HG03460 (cell line): Measurements from ENCODE around the gene DRAP1.

ENCODE experiments used
- ATAC-seq: cut with Tn5 transposase; IDR thresholded peaks from one replicate; pipeline ENCODE4 v1.9.1; 2021; ENCODE audit not compliant: unreplicated experiment

DRAP1 gene

GRCh38 chr11:65919141-65919572 lies at the start of gene DRAP1:
DRAP1 (plus strand) TSS chr11:65919426; CDS start chr11:65919502, 76 bp downstream.
- peak; percentile 81 for ATAC-seq

- no peak for ATAC-seq
Measured at GRCh38 chr11:65869643-65870306, 49.5 kb upstream of the DRAP1 start.

DNA sequence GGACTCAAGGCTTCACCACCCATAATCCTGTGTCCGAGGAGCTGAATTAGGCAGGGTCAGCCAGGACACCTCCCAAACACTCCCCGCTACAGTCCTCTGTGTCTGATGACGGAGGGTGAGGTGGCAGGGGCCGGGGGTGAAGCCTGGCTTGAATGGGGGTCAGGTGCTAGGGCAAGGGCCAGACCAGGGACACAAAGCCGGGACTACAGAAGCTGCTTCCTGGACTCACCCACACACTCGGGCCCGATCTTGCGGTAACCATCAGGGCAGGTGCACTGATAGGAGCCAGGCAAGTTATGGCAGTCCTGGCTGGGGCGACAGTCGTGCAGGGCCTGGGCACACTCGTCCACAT lies 48.9 kb upstream of the DRAP1 start:
- no peak for ATAC-seq

- no peak for ATAC-seq
Measured at GRCh38 chr11:65870706-65871681, 48.2 kb upstream of the DRAP1 start.

GRCh38 chr11:65871811-65872548 lies 47.2 kb upstream of the DRAP1 start:
- no peak for ATAC-seq

- ATAC-seq, result no peak
Measured at GRCh38 chr11:65872586-65873317, 46.5 kb upstream of the DRAP1 start, which contains the start of gene EFEMP2. EFEMP2 (minus strand) TSS chr11:65872800; CDS start chr11:65872354, 446 bp downstream.

DNA sequence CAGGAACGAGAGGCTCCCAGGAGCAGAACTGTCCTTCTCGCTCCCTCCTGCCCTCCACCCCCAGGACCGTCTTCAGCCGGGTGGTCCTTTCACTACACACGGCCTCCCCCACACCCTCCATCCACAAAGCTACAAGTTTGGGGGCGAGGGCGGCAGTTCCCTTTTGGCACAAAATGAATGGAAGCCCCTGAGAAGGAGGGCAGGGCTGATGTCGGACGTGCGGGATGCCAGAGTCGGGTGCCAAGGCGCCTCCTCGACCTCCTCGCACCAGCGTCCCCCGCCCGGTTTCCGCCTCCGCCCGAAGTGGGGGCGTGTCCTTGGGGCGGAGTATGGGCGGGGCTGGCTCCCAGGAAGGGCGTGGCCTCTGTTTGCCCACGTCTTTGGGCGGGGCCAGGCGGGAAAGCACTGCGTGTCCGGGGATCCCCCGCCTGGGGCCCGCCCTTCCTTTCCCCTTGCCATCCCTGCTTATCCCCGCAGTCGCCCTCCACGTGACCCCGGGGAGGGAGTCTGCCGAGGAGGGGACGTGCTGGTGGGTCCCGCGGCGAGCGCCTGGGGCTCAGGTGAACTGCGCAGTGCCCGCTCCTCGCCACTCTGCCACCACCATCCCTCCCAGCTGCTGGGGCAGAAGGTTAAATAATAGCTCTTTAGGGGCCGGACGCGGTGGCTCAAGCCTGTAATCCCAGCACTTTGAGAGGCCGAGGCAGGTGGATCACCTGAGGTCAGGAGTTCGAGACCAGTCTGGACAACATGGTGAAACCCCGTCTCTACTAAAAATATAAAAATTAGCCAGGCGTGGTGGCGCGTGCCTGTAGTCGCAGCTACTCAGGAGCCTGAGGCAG lies 45.7 kb upstream of the DRAP1 start:
- peak; percentile 62 for ATAC-seq

- ATAC-seq, result no peak
Measured at GRCh38 chr11:65879617-65880016, 39.6 kb upstream of the DRAP1 start, which contains the start of gene CTSW. CTSW (plus strand) TSS chr11:65879837; CDS start chr11:65879855, 18 bp downstream.

GRCh38 chr11:65880027-65880426 lies 39.2 kb upstream of the DRAP1 start:
- no peak for ATAC-seq

DNA sequence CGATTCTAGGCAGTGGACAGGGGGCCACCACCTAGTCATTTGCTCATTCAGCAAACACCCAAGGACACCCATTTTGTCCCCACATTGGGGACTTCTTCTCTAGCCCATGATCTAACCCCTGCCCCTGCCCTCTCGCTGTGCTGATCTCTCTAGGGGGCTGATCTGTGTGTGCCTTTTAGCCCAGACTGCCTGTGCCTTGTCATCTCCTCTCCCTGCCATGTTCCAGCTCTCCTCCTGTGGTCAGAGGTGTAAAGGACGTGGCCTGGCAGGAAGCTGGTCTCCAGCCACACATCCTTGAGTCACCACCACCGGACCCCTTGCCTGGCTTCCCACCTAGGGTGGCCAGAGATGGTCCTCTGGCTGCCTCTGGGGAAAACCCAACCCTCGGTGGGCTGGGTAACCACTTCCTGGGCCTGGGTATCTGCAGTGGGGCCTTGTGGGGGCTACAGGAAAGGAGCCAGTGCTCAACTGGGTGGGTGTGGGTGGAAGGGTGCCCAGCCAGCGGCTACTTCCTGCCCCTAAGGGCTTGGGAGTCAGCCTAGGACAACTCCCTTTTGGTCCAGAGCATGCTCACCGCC lies 38.3 kb upstream of the DRAP1 start:
- ATAC-seq, result no peak

- no peak for ATAC-seq
Measured at GRCh38 chr11:65882120-65883057, 36.8 kb upstream of the DRAP1 start.

GRCh38 chr11:65883058-65883761 lies 36.0 kb upstream of the DRAP1 start:
- ATAC-seq, result no peak

DNA sequence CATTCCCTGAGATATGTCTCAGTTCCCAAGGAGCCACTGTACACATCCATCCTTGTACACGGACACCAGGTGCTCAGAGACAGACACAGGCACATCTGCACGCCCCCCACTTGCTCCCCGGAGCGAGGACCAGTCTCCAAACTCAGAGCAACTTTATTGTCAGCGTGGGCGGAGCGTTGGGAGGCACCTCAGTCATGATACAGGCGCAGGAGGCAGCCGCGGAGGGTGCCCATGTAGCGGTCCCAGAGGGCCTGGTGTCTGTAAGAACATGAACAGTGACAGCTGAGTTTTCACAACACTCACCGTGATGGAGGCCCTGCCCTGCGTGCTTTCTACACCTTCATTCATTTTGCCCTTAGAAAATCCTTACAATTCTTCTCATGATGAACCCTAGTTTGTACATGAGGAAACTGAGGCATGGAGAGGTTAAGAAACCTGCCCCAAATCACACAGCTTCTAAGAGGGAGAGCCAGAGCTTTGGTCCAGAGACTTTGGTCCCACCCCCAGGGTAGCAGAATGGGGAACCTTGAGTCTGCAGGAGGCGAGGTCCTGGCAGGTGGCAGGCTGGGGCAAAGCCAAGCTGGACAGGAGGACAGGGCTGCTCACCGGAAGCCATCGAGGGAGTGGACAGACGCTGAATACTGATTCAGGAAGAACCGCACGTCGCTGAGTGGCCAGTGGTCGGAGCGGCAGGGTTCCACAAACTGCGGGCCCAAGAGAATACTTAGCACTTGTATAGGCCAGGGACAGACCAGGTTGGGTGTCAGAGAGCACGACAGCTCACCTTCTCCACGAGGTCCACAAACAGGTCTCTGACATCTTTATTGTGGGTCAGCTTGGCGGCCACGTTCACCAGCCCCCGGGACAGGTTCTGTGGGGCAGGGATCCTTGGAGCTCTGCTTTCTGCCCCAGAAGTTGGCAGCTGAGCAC lies 35.2 kb upstream of the DRAP1 start:
- no peak for ATAC-seq

DNA sequence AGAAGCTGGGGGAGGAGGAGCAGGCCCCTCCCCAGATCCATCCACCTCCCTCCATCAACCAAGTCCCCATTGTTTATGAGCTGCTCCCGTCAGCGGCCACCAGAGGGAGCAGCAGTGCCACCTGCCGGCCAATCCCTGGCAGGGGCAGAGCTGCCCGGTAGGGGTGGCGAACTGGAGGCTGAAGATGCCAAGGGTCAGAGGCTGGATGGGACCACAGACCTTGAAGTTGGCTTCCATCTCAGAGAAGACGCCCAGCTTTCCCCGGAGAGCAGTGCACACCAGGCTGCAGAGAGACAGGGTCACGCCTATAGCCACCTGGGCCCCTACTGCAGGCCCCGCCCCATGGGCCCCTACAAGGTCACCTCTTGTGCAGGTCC lies 34.5 kb upstream of the DRAP1 start:
- no peak for ATAC-seq

DNA sequence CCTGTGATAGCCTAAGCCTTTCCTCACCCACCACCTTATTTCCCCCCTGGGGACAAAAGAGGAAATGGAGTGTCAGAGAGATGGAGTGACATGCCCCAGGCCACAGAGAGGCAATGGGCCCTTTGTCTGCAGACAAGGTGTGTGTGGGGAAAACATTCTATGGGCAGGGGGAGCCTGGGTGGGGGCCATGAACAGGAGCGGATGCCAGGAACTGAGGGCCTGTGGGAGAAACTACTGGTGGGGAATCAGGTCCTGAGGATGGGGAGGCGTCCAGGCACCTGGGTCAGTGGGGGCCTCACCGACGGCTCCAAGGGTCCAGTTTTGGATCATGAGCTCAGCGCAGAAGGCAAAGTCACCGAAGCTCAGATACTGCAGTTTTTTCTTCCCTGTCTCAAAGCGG lies 34.0 kb upstream of the DRAP1 start:
- no peak for ATAC-seq

DNA sequence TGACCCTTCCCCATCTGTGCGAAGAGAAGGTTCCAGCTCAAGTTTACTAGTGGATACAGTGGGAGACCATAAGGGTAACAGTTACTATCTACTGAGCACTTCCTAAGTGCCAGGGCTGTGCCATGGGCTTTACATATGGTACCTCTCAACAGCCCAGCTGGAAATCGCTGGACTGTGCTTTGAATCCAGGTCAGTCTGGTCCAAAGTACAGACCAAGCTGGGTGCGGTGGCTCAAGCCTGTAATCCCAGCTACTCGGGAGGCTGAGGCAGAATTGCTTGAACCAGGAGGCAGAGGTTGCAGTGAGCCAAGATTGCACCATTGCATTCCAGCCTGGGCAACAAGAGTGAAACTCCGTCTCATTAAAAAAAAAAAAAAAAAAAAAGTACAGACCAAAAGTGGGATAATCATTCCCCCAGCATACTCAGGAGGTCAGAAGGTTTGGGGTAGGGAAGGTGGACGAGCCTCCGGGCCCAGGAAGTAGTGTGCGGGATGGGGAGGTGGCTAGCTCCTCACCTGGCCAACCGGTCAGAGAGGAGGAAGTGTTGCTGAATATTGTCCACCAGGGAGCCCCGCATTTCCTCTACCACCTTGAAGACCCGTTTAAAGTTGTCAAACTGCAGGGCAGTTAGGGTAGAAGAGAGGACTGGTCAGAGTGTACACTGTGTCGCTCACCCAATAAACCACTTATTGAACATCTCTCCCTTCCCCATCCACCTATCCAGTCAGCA lies 33.3 kb upstream of the DRAP1 start:
- no peak for ATAC-seq
